Measurements from ENCODE around the gene ICA1. TPM values are rescaled to one million over a fixed set of nuclear protein-coding genes. Genes with fewer than 3 reads are reported as not detected.

ICA1 gene
- polyA plus RNA-seq, 2 of the 4 experiments (the other 2 are of a cell fraction) = 0.66 to 2.0 TPM

- DNase-seq (ENCODE audit: low read depth in 1 of 2, low spot score in 1 of 2) (no peak), ATAC-seq (no peak), FAIRE-seq (no peak)
- WGBS (ENCODE audit: missing lambda C conversion rate) = 41% methylated on average over 2 of the region's 2 CpGs
- CTCF ChIA-PET = no interaction called here
- H3K9me3 ChIP-seq = no peaks in the 10 kb centered on the region
- H3K4me3 ChIP-seq = no peak overlapping the region
- no peaks in the 10 kb centered on the region for H3K4me1 ChIP-seq
- TF ChIP-seq ATOH8 (CRISPR knock-in tag; IDR thresholded peaks at IDR 0.05; ENCODE audit: low read depth) = no peak
- TF ChIP-seq FOSL2 (IDR thresholded peaks at IDR 0.05) = no peak
- TF ChIP-seq FOSL2 (CRISPR knock-in tag; IDR thresholded peaks at IDR 0.05) = no peak
- no peak for TF ChIP-seq MYC (IDR thresholded peaks at IDR 0.05; ENCODE audit: borderline replicate concordance, low read length)
- TF ChIP-seq JUN (IDR thresholded peaks at IDR 0.05) = no peak
- TF ChIP-seq, protein P1, sequence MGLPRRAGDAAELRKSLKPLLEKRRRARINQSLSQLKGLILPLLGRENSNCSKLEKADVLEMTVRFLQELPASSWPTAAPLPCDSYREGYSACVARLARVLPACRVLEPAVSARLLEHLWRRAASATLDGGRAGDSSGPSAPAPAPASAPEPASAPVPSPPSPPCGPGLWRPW (IDR thresholded peaks at IDR 0.05) = no peak
- TF ChIP-seq RFX5 (IDR thresholded peaks at IDR 0.05) = no peak
- TF ChIP-seq, protein P2, sequence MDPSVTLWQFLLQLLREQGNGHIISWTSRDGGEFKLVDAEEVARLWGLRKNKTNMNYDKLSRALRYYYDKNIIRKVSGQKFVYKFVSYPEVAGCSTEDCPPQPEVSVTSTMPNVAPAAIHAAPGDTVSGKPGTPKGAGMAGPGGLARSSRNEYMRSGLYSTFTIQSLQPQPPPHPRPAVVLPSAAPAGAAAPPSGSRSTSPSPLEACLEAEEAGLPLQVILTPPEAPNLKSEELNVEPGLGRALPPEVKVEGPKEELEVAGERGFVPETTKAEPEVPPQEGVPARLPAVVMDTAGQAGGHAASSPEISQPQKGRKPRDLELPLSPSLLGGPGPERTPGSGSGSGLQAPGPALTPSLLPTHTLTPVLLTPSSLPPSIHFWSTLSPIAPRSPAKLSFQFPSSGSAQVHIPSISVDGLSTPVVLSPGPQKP (IDR thresholded peaks at IDR 0.05; ENCODE audit: low read depth, low read length) = no peak
- no peak for TF ChIP-seq EP300 (IDR thresholded peaks at IDR 0.05)
- TF ChIP-seq KDM5A (IDR thresholded peaks at IDR 0.05) = no peak
- TF ChIP-seq HOXA7 (CRISPR knock-in tag; IDR thresholded peaks at IDR 0.05) = no peak
- TF ChIP-seq FOSB (CRISPR knock-in tag; IDR thresholded peaks at IDR 0.05) = no peak
- no peak for TF ChIP-seq KDM1A (IDR thresholded peaks at IDR 0.05; ENCODE audit: low read depth)
- TF ChIP-seq, protein P3, sequence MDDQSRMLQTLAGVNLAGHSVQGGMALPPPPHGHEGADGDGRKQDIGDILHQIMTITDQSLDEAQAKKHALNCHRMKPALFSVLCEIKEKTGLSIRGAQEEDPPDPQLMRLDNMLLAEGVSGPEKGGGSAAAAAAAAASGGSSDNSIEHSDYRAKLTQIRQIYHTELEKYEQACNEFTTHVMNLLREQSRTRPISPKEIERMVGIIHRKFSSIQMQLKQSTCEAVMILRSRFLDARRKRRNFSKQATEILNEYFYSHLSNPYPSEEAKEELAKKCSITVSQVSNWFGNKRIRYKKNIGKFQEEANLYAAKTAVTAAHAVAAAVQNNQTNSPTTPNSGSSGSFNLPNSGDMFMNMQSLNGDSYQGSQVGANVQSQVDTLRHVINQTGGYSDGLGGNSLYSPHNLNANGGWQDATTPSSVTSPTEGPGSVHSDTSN (IDR thresholded peaks at IDR 0.05) = no peak
- POLR2A ChIA-PET = no interaction called here
- no peak overlapping the region for H3K27ac ChIP-seq
- H3K4me2 ChIP-seq = no peak overlapping the region
Observed at GRCh38 chr7:8126601-8127167, 135.3 kb downstream of the ICA1 start.

GRCh38 chr7:8125680-8126444 is 136.1 kb downstream of the ICA1 start:
- Histone ChIP-seq H3K27ac (no peak overlapping the region), H3K4me3 (no peak overlapping the region), H3K9me3 (no peaks in the 10 kb centered on the region), H3K4me1 (no peaks in the 10 kb centered on the region), H3K4me2 (no peak overlapping the region)
- 38% methylated on average over 8 of the region's 8 CpGs for WGBS (ENCODE audit: missing lambda C conversion rate)
- no peak for FAIRE-seq
- ChIA-PET POLR2A (no interaction called here), CTCF (no interaction called here)
- ATAC-seq = no peak; a peak in 1 of 6 replicates
- TF ChIP-seq, protein P2 (IDR thresholded peaks at IDR 0.05; ENCODE audit: low read depth, low read length) = no peak
- TF ChIP-seq RCOR1 (IDR thresholded peaks at IDR 0.05; ENCODE audit: low read depth, low read length) (no peak), MYC (IDR thresholded peaks at IDR 0.05; ENCODE audit: borderline replicate concordance, low read length) (no peak), SREBF2 (IDR thresholded peaks at IDR 0.05) (no peak), RAD21 (conservative IDR thresholded peaks at IDR 0.05 in 1 of 2, IDR thresholded peaks at IDR 0.05 in 1 of 2) (no peak), ZSCAN20 (CRISPR knock-in tag; IDR thresholded peaks at IDR 0.05) (no peak), ATOH8 (CRISPR knock-in tag; IDR thresholded peaks at IDR 0.05; ENCODE audit: low read depth) (no peak), POLR2AphosphoS2 (conservative IDR thresholded peaks at IDR 0.05; ENCODE audit: low read length) (no peak), NFE2L2 (conservative IDR thresholded peaks at IDR 0.05; ENCODE audit: low read length) (no peak), NPAS2 (CRISPR knock-in tag; IDR thresholded peaks at IDR 0.05; ENCODE audit: borderline replicate concordance) (no peak)
- TF ChIP-seq, protein P4, sequence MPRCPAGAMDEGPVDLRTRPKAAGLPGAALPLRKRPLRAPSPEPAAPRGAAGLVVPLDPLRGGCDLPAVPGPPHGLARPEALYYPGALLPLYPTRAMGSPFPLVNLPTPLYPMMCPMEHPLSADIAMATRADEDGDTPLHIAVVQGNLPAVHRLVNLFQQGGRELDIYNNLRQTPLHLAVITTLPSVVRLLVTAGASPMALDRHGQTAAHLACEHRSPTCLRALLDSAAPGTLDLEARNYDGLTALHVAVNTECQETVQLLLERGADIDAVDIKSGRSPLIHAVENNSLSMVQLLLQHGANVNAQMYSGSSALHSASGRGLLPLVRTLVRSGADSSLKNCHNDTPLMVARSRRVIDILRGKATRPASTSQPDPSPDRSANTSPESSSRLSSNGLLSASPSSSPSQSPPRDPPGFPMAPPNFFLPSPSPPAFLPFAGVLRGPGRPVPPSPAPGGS (IDR thresholded peaks at IDR 0.05) = no peak
- DNase-seq (ENCODE audit: low read depth in 1 of 2, low spot score in 1 of 2) = no peak
